IMR-90 (cell line): ENCODE measurements around the gene TMEM107. TPM values are rescaled to one million over a fixed set of nuclear protein-coding genes. Genes with fewer than 3 reads are reported as not detected.
A peak's percentile ranks its signal among the peaks of the same experiment; 100 is the strongest.

ENCODE experiments used
- ATAC-seq: fragments of 200-7000 bp; cut with Tn5 transposase; 2 replicates; pipeline ENCODE4 v1.9.1; 2020; ENCODE audit warnings: low read depth, mild to moderate bottlenecking, moderate library complexity
- BruUV-seq: library from RNA; stranded (reverse); fragments of 400-500 nt; replicated peaks from 2 replicates; lab custom pipeline; 2021; lab: Mats Ljungman, UMichigan
- CTCF ChIA-PET: fragments of 300-600 bp; formaldehyde crosslinking; extraction: SDS; loops from one replicate; lab custom pipeline; 2021; ENCODE audit warnings: antibody characterized with exemption; lab: Yijun Ruan, JAX
- POLR2A ChIA-PET: fragments of 300-600 bp; sonication (Branson Sonifier 250); formaldehyde crosslinking; loops from one replicate; lab custom pipeline; 2022; ENCODE audit warnings: antibody characterized with exemption; ENCODE audit not compliant: unreplicated experiment; lab: Charles Lee
- DNase-seq: peaks from one replicate; pipeline ENCODE4 v3.0.0; 2013
- H2AFZ ChIP-seq: replicated peaks from 2 replicates; pipeline ENCODE3; 2013; ENCODE audit warnings: low read length, mild to moderate bottlenecking; ENCODE audit not compliant: poor library complexity
- H2AK5ac ChIP-seq: 2 replicates; pipeline ENCODE4 v1.6.1; 2013; ENCODE audit warnings: low read depth, low read length, inconsistent platforms
- H2AK9ac ChIP-seq: replicated peaks from 2 replicates; pipeline ENCODE3; 2013; ENCODE audit warnings: mild to moderate bottlenecking, low read depth, low read length, moderate library complexity; ENCODE audit not compliant: poor library complexity
- H2BK120ac ChIP-seq: 2 replicates; pipeline ENCODE4 v1.6.1; 2013; ENCODE audit warnings: low read depth, low read length, inconsistent platforms
- H2BK15ac ChIP-seq: 3 replicates; pipeline ENCODE4 v1.6.1; 2013; ENCODE audit warnings: low read depth, low read length, inconsistent platforms
- H2BK20ac ChIP-seq: 2 replicates; pipeline ENCODE4 v1.6.1; 2013; ENCODE audit warnings: low read depth, mild to moderate bottlenecking, inconsistent platforms, low read length, moderate library complexity
- H2BK5ac ChIP-seq: 2 replicates; pipeline ENCODE4 v1.6.1; 2013; ENCODE audit warnings: mild to moderate bottlenecking, low read depth, low read length, inconsistent platforms; ENCODE audit not compliant: poor library complexity, severe bottlenecking
- H3K14ac ChIP-seq: replicated peaks from 2 replicates; pipeline ENCODE4 v1.6.1; 2013; ENCODE audit warnings: low read depth, low read length, inconsistent platforms
- H3K18ac ChIP-seq: 2 replicates; pipeline ENCODE4 v1.6.1; 2013; ENCODE audit warnings: low read depth, low read length, control low read depth
- H3K23ac ChIP-seq: 2 replicates; pipeline ENCODE4 v1.6.1; 2013; ENCODE audit warnings: low read depth, low read length, inconsistent platforms
- H3K27ac ChIP-seq: 2 replicates; pipeline ENCODE4 v1.5.1; 2013; ENCODE audit warnings: mild to moderate bottlenecking, control low read depth, low read length; ENCODE audit not compliant: insufficient read depth
- H3K27me3 ChIP-seq: 2 replicates; pipeline ENCODE4 v1.6.1; 2013; ENCODE audit warnings: low read length; ENCODE audit not compliant: control insufficient read depth, insufficient read depth
- H3K36me3 ChIP-seq: 2 replicates; pipeline ENCODE4 v1.6.1; 2013; ENCODE audit warnings: low read length, mixed read lengths; ENCODE audit not compliant: control insufficient read depth, insufficient read depth
- H3K4ac ChIP-seq: 2 replicates; pipeline ENCODE4 v1.6.1; 2013; ENCODE audit warnings: low read depth, low read length, inconsistent platforms
- H3K4me1 ChIP-seq: 2 replicates; pipeline ENCODE4 v1.6.1; 2013; ENCODE audit warnings: low read length, mixed read lengths; ENCODE audit not compliant: control insufficient read depth, insufficient read depth
- H3K4me2 ChIP-seq: 2 replicates; pipeline ENCODE4 v1.6.1; 2013; ENCODE audit warnings: low read depth, mild to moderate bottlenecking, control low read depth, low read length, moderate library complexity
- H3K4me3 ChIP-seq: 2 replicates; pipeline ENCODE4 v1.5.1; 2013; ENCODE audit warnings: low read depth, mild to moderate bottlenecking, control low read depth, low read length, moderate library complexity; ENCODE audit not compliant: insufficient read depth
- H3K56ac ChIP-seq: 2 replicates; pipeline ENCODE4 v1.6.1; 2013; ENCODE audit warnings: low read length, inconsistent platforms; ENCODE audit not compliant: insufficient read depth; ENCODE audit errors: extremely low read depth
- H3K79me1 ChIP-seq, 2 experiments: 2 replicates each; pipeline ENCODE4 v1.6.1; 2013; ENCODE audit warnings: low read length in 2 of 2, inconsistent platforms in 1 of 2, low read depth in 1 of 2
- H3K9ac ChIP-seq: 2 replicates; pipeline ENCODE4 v1.6.1; 2013; ENCODE audit warnings: low read depth, low read length, control low read depth
- H3K9me1 ChIP-seq: 2 replicates; pipeline ENCODE4 v1.6.1; 2013; ENCODE audit warnings: low read length, inconsistent platforms; ENCODE audit not compliant: insufficient read depth
- H3K9me3 ChIP-seq: 2 replicates; pipeline ENCODE4 v1.6.1; 2013; ENCODE audit warnings: low read length; ENCODE audit not compliant: control insufficient read depth, insufficient read depth
- H4K20me1 ChIP-seq: 2 replicates; pipeline ENCODE4 v1.6.1; 2013; ENCODE audit warnings: low read length, inconsistent platforms; ENCODE audit not compliant: insufficient read depth
- H4K5ac ChIP-seq: 2 replicates; pipeline ENCODE4 v1.6.1; 2013; ENCODE audit warnings: mild to moderate bottlenecking, low read depth, low read length, control low read depth
- H4K8ac ChIP-seq, 2 experiments: 2 replicates each; pipeline ENCODE4 v1.6.1; 2013; ENCODE audit warnings: low read depth in 2 of 2, low read length in 2 of 2, control low read depth in 1 of 2, inconsistent platforms in 1 of 2
- H4K91ac ChIP-seq: 2 replicates; pipeline ENCODE4 v1.6.1; 2013; ENCODE audit warnings: low read depth, low read length, inconsistent platforms; ENCODE audit not compliant: insufficient read depth
- CEBPB ChIP-seq: IDR thresholded peaks from 2 replicates; pipeline ENCODE4 v1.6.1; 2012; ENCODE audit warnings: low read depth, low read length, improper control_type of control experiment
- CHD1 ChIP-seq: IDR thresholded peaks from 2 replicates; pipeline ENCODE4 v1.6.1; 2012; ENCODE audit warnings: low read depth, low read length, improper control_type of control experiment
- CTCF ChIP-seq: conservative IDR thresholded peaks from 2 replicates; pipeline ENCODE4 v1.5.1; 2012; ENCODE audit warnings: mild to moderate bottlenecking, low read depth, low read length, improper control_type of control experiment
- FOS ChIP-seq: fragments of 150-350 bp; IDR thresholded peaks from 2 replicates; pipeline ENCODE4 v1.6.1; 2016; ENCODE audit warnings: low read depth, low read length
- MAFK ChIP-seq: IDR thresholded peaks from 2 replicates; pipeline ENCODE4 v1.6.1; 2012; ENCODE audit warnings: low read depth, low read length, improper control_type of control experiment
- MAZ ChIP-seq: IDR thresholded peaks from 2 replicates; pipeline ENCODE4 v1.6.1; 2012; ENCODE audit warnings: low read depth, mild to moderate bottlenecking, low read length, improper control_type of control experiment, moderate library complexity, borderline replicate concordance
- NFE2L2 ChIP-seq: fragments of 150-350 bp; IDR thresholded peaks from 2 replicates; pipeline ENCODE4 v1.6.1; 2016; ENCODE audit warnings: low read depth, mild to moderate bottlenecking, low read length
- RCOR1 ChIP-seq: IDR thresholded peaks from 2 replicates; pipeline ENCODE4 v1.6.1; 2012; ENCODE audit warnings: mild to moderate bottlenecking, low read length, improper control_type of control experiment; ENCODE audit not compliant: insufficient replicate concordance
- RFX5 ChIP-seq: IDR thresholded peaks from 2 replicates; pipeline ENCODE4 v1.8.0; 2012; ENCODE audit warnings: low read depth, mild to moderate bottlenecking, low read length, moderate library complexity
- WGBS, 2 experiments: methylation state at CpG; one replicate each; pipeline versions ENCODE4 v1.1.5 to v1.1.7; 2013; ENCODE audit warnings: missing lambda C conversion rate in 2 of 2; ENCODE audit not compliant: insufficient read length in 1 of 2; ENCODE audit errors: extremely low coverage in 2 of 2; 5-methylcytosine and 5-hydroxymethylcytosine counted together
- dilution Hi-C: fragments of 300-500 bp; cut with HindIII; formaldehyde crosslinking; loops from one replicate; pipeline ENCODE4 v1.14.3; 2018; ENCODE audit warnings: low sequenced_read_pairs; ENCODE audit not compliant: unreplicated experiment
- in situ Hi-C: fragments of 300-500 bp; cut with MboI; formaldehyde crosslinking; loops from 3 replicates; pipeline ENCODE4 v1.14.3; 2019; ENCODE audit warnings: low sequenced_read_pairs, inconsistent platforms, mixed read lengths
- intact Hi-C: fragments of 100-400 bp; cut with micrococcal nuclease; formaldehyde crosslinking; loops from 2 replicates; pipeline ENCODE4 v1.10.0; 2022
- polyA plus RNA-seq, 3 experiments: library from polyadenylated mRNA; depleted of rRNA; stranded (reverse); fragments of >200 nt; gene quantifications; 2 replicates each; pipeline ENCODE4 v1.2.3, GENCODE V29; 2012; ENCODE audit warnings: low replicate concordance in 1 of 3
- total RNA-seq: library from RNA; depleted of rRNA; stranded (reverse); fragments of >200 nt; gene quantifications from 2 replicates; pipeline ENCODE4 v1.2.3, GENCODE V29; 2012

Gene TMEM107
- total and polyA plus RNA-seq, 2 of the 4 experiments (the other 2 are of a cell fraction) = 12.9 to 14.3 TPM

GRCh38 chr17:8142158-8142886 is 33.9 kb downstream of the TMEM107 start:
- no peaks in the 10 kb centered on the region for H3K79me1 ChIP-seq
- no peak overlapping the region for H2AK5ac ChIP-seq
- H2AK9ac ChIP-seq = no peak overlapping the region
- in situ Hi-C loops (no loop called here), dilution Hi-C loops (no loop called here), intact Hi-C loops (no loop called here)
- H3K4me1 ChIP-seq = peaks cover 2% of the 10 kb centered on the region; the same call in 1 of the 2 replicates
- H2AFZ ChIP-seq = no peak overlapping the region
- no TSS peak for BruUV-seq
- H3K27me3 ChIP-seq = no peaks in the 10 kb centered on the region
- no peak overlapping the region for H3K9ac ChIP-seq
- H3K23ac ChIP-seq = no peak overlapping the region
- H3K4me3 ChIP-seq = no peak overlapping the region
- no peak overlapping the region for H3K18ac ChIP-seq
- peaks cover 47% of the 10 kb centered on the region for H3K36me3 ChIP-seq
- H3K4me2 ChIP-seq = no peak overlapping the region
- H3K9me1 ChIP-seq = peaks cover 10% of the 10 kb centered on the region
- no peak overlapping the region for H2BK5ac ChIP-seq
- H4K5ac ChIP-seq = no peak overlapping the region
- no peak overlapping the region for H4K8ac ChIP-seq
- H3K9me3 ChIP-seq = no peaks in the 10 kb centered on the region
- H2BK120ac ChIP-seq = no peak overlapping the region
- TF ChIP-seq MAZ = 0 out of 2 replicates have a peak, but pooled peaks have one; percentile 13
- TF ChIP-seq NFE2L2 = no peak
- TF ChIP-seq CTCF = no peak
- no peak for TF ChIP-seq FOS
- TF ChIP-seq MAFK = no peak
- TF ChIP-seq CHD1 = no peak
- TF ChIP-seq RCOR1 = no peak
- no peak for TF ChIP-seq CEBPB
- no peak for TF ChIP-seq RFX5
- H4K20me1 ChIP-seq = peaks cover 8% of the 10 kb centered on the region
- ATAC-seq (no peak), DNase-seq (no peak)
- WGBS, 2 experiments = 93% methylated on average over 6 of the region's 23 CpGs; no CpG with 5 or more reads in 1 of the 2 experiments
- no peak overlapping the region for H4K91ac ChIP-seq
- H3K4ac ChIP-seq = no peak overlapping the region
- no peak overlapping the region for H3K14ac ChIP-seq
- H3K27ac ChIP-seq = no peak overlapping the region
- no peak overlapping the region for H3K56ac ChIP-seq
- ChIA-PET CTCF (interaction anchor here (0.6 kb wide), 1 partner anchor 9 kb away, joined by 3 read pairs; no protein-coding TSS in a partner anchor), POLR2A (no interaction called here)
- no peak overlapping the region for H2BK15ac ChIP-seq
- H2BK20ac ChIP-seq = no peak overlapping the region
